GM21825 (cell line): ENCODE results near the gene ABHD16B.
"Not testable (repeated sequence)": the region's sequence is repeated elsewhere in the genome, so short reads cannot be mapped to it uniquely, and the experiment has no call there.

ENCODE experiments used
- ATAC-seq: cut with Tn5 transposase; IDR thresholded peaks from one replicate; pipeline ENCODE4 v1.9.1; 2021; ENCODE audit warnings: mild to moderate bottlenecking, moderate library complexity; ENCODE audit not compliant: unreplicated experiment

ABHD16B gene

GRCh38 chr20:63854069-63854765, 7.1 kb upstream of the ABHD16B start:
- no peak for ATAC-seq

DNA sequence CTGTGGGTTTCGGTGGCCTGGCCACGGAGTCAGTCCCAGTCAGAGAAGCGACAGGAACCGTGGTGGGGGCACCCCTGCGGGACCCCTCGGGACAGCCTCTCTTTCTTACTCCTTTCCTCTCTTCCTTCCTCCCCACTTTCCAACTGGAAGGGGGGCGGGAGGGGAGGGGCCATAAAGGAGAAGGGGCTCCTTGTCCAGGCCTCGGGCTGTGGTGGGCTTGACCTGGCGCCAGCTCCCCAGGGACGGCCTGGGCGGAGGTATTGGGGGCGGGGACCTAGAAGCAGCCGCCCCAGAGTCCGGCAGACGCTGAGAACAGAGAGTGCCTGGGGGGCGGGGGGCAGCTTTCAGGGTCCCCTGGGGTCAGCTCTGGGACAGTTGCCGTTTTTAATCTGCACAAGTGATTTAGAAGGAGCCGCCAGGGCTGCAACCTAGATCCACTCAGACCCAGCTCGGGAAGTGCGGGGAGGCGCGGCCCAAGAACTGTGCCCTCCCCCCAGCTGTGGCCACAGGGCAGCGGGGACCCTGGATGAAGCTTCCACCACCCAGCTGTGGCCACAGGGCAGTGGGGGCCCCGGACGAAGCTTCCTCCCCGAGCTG, 6.4 kb upstream of the ABHD16B start:
- ATAC-seq = no peak

GRCh38 chr20:63855363-63856097, 5.8 kb upstream of the ABHD16B start:
- no peak for ATAC-seq

DNA sequence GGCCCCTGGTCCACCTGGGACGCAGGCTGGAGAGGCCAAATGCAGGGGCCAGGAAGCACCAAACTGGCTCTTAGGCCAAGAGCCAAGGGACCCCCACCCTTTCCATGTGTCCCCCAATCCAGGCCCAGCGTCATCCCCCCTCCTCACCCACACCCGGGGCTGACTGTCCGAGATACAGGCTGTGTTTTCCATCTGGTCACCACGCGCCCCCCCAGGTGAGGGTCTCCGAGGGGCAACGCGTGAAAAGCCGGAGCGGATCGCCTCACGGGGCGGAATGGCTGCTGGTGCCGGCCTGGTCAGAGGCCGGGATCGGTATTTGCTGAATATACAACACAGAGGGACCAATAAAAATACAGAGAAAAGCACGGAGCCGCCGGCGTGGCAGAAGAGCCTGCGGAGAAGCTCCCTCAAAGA, 5.2 kb upstream of the ABHD16B start:
- no peak for ATAC-seq

DNA sequence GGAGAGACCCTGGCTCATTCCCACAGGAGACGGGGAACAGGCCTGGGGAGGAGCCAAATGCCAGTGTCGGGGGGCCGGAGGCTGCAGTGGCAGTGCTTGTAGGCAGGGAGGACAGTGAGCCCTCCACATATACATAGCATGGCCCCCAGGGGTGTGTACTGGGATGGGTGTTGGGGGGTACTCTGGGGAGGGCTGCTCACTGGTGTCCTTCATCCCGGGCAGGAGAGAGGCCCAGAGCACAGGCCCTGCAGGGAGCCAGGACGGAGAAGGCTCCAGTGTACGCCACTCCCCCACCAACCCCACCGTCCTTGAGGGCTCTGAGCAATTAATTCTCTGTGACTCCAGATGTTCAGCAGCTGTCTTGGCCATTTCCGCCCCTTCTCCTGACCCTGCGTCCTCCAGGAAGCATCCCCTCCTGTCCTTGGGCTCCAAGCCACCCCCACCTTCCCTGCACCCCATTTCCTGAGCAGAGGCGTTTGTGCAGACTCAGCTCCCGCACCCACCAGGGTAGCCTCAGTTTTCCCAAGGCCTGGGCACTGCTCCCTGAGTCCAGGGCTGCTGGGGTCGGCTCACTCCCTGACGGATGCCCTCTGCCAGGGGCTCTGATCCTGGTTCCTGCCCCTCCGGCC, 3.4 kb upstream of the ABHD16B start:
- no peak for ATAC-seq

DNA sequence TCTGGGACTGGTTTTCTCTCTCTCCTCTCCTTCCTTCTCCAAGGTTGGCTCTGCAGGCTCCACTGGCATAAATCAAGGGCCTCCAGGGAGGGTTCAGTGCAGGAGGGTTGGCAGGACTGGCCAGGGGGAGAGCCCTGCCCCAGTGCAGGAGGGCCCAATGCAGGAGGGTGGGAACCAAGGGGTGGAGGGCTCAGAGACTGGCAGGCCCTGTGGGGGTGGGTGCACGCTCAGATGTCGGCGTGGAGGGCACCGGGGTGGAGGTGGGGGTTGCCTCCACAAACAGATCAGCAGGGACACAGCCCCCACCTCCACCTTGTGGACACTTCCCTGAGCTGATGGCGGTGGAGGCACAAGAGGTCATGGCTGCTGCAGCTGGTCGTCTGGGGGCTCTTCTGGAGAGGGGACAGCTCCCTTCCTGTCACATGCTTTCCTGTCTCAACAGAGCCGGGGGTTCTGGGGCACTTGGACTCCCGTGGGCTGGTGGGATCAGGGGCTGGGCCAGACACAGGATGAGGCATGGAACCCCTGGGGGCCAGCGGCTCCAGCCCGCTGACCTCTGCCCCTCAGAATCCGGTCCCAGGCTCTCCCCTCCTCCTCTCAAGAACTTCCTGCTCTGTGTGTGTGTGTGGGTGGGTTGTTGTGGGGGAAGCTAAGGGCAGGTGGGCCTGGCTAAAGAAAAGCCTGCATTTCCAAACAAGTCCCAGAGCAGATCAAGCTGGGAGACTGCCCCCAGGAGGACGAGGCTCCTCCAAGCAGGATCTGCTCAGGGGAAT, 2.7 kb upstream of the ABHD16B start:
- ATAC-seq = no peak

DNA sequence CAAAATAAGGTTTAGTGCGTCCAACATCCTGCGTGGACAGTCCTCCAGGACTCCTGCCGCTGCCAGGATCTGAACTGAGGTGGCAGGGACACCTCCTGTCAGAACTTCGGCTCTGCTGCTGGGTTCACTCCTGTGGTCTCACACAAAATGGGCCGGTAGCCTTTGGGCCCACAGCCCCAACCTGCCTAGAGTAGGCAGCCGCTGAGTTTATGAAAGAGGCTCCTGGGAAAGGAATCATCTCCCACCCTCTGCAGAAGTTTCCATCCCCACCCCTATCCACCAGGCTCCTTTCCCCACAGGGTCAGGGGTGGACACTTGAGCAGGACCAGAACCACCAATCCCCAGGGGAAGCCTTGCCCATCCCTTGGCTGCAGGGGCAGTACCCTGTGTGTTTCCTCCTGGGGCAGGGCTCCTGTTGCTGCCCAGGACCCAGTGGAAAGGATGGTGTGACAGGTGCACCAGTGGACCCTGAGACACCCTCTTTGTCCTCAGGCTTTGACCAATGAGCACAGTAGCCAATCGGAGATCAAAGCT, 2.1 kb upstream of the ABHD16B start:
- ATAC-seq = no peak

DNA sequence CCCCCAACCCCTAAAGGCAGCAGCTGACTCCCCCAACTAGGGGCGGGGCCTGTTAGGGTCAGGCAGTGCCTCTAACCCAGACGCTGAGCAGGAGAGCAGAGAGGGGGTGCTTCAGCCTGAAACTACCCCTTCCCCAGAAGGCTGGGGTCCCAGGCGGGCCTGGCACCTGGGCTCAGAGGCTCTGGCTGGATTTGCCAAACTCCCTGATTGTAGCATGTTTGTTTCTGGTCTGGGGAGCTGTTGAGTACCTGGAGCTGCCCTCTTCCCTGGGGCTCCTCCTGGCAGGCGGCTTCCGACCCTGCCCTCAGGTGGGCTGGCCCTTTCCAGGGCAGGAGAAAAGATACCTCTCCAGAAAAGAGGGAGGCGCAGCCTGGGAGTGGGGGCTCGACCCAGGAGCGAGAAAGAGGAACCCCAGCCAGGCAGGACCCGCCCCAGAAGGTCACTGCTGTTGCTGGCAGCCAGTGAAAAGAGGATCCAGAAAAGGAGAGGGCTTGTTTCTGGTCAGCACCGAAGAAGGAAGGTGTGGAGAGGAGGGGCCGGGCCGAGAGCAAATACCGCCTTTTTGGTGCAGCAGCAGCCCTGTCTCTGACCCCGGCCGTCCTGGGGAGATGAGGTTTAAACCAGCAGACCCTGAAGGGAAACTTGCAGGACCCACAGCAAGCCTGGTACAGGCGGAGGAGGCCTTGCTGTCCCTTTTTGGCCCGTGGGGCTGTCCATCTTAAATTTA, 810 bp upstream of the ABHD16B start:
- no peak for ATAC-seq

GRCh38 chr20:63861981-63862901, 943 bp downstream of the ABHD16B start:
- ATAC-seq = no peak

GRCh38 chr20:63863021-63863797, 1.9 kb downstream of the ABHD16B start:
- no peak for ATAC-seq

DNA sequence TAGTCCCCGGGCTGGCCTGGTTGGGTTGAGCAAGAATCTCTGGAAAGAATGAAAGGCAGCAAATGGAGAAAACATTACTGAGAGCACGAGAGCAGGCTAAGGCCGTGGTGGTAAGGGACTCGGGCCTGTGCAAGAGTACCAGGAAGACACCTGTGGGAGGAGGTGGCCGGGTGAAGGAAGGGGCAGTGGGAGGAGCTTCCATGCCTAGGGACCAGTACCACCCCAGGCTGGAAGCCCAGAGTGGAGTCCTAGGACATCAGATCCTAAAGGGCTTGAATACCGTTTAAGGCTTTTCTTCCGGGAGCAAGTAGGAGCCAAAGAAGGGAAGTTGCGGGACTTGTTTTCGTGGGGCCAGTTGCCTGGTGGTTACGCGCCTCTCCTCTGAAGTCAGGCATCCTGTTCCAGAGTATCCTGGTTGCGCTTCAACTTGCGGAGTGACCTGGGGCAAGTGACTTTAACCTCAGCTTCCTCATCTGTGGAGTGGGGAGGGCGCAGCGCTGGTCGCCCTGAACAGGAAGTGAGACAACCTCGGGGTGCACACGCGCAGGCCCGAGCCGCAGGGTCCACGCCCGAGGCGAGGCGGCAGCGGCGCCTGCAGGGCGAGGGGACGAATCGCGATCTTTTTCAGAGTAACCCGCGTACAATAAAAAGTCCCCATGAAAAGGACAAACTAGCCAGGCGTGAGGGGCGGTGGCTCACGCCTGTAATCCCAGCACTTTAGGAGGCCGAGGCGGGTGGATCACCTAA, 2.7 kb downstream of the ABHD16B start:
- ATAC-seq = peak; percentile 58

DNA sequence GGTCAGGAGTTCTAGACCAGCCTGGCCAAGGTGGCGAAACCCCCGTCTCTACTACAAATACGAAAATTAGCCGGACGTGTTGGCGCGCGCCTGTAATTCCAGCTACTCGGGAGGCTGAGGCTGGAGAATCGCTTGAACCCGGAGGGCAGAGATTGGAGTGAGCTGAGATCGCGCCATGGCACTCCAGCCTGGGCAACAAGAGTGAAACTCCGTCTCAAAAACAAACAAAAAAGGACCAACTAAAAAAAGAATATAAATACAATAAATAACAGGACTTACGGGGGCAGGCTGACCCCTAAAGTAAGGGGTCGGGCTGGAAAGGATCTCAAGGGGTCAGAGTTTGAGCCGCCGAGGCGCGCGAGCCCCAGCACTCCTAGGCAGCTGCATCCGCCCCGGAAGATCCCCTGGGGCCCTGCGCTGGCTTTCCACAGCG, 3.3 kb downstream of the ABHD16B start:
- no peak for ATAC-seq

DNA sequence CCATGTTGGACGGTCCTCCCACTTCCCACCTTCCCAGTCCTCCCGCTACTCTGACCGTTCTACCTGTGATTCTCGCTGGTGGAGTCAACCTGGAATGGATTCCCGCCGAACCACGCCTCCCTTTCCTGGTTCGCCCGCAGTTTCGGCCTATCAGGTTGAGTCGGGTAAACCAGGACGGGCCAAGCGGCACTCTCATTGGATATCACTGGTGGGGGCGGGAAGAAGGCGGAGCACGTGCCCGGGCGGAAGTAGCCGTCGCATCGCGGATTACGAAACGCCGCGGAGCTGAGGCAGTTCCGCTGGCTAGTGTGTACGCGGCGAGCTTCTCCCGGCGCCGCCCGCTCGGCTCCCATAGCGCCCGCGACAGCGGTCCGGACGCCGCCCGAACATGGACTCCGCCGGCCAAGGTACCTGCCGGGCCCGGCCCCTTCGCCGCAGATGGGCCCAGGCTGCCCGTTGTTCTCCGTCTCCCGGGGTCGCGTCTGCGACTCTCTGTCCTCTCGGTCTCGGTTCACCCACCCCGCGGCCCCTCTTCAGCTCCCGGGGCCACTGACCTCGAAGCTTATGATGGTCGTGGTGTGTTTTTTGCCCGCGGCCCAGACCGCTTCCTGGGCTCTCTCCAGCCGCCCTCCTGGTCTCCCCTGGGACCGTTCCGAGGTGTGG, 3.8 kb downstream of the ABHD16B start, which contains the start of gene TPD52L2:
Gene TPD52L2, plus strand, starts transcription at position 293 of the 663 bp plus-strand sequence. Its CDS starts 96 bp downstream, at position 389.
- peak; percentile 57 for ATAC-seq

- ATAC-seq = not testable (repeated sequence)
These were observed 5.7 kb downstream of the ABHD16B start for GRCh38 chr20:63867042-63867441.

- no peak for ATAC-seq
These were observed 7.0 kb downstream of the ABHD16B start for GRCh38 chr20:63868264-63868663.

DNA sequence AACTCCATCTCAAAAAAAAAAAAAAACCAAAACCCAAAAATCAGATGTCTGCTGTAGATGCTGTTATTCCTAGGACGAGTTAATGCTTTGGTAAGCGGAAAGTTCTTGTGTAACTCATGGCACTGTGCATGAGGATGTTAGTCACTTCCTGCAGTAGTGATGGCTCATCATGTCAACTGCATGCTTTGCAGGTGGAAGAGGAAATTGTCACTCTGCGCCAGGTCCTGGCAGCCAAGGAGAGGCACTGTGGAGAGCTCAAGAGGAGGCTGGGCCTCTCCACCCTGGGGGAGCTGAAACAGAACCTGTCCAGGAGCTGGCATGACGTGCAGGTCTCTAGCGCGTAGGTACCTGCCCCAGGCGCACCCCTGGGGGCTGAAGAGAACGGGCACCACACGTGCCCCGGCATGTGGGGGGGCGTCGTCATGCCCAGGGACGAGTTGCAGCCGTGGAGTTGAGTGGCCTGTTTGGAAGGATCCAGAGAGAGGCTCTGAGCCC, 12.2 kb downstream of the ABHD16B start:
- ATAC-seq = no peak
